Mesodermal cell (in vitro differentiated cells): ENCODE measurements around the gene KYNU.

Source experiments
- H3K27ac ChIP-seq: 2 replicates; pipeline ENCODE4 v1.7.0; 2013; ENCODE audit warnings: mild to moderate bottlenecking, low read depth, low read length, moderate library complexity; ENCODE audit not compliant: severe bottlenecking
- H3K36me3 ChIP-seq: 2 replicates; pipeline ENCODE4 v1.7.1; 2013; ENCODE audit warnings: mild to moderate bottlenecking, low read length, moderate library complexity; ENCODE audit not compliant: control insufficient read depth, insufficient read depth
- H3K4me1 ChIP-seq: one replicate; pipeline ENCODE4 v1.7.1; 2013; ENCODE audit warnings: mild to moderate bottlenecking, low read length; ENCODE audit not compliant: insufficient read depth, control insufficient read depth, poor library complexity, severe bottlenecking
- H3K4me3 ChIP-seq: 2 replicates; pipeline ENCODE4 v1.7.0; 2013; ENCODE audit warnings: low read length, control low read depth, mild to moderate bottlenecking; ENCODE audit not compliant: insufficient read depth, poor library complexity, severe bottlenecking; ENCODE audit errors: extremely low read depth
- H3K9me3 ChIP-seq: 2 replicates; pipeline ENCODE4 v1.7.1; 2013; ENCODE audit warnings: mild to moderate bottlenecking, low read length, moderate library complexity; ENCODE audit not compliant: control insufficient read depth
- WGBS, 2 experiments: methylation state at CpG; one replicate each; pipeline ENCODE4 v1.1.5; 2013; ENCODE audit warnings: missing lambda C conversion rate in 2 of 2; ENCODE audit not compliant: insufficient coverage in 2 of 2; 5-methylcytosine and 5-hydroxymethylcytosine counted together

The KYNU gene

DNA sequence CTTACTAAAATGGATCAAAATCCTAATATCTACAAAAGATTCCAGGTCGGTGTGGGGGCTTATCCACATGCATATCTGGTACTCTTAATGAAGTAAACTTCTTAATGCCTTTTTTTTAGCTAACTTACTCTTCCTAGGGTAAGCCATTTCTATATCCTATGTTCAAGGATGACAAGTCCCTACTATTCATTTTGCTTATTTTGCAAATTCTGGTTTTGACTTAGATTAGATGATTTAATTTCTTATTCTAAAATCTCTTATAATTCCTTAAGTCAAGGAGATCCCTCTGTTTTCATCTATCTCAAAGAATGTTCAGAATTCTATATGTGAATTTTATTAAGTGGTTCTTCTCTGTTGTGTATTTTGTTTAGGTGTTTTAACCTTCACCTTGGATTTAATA lies 79.7 kb downstream of the KYNU start:
- H3K4me3 ChIP-seq = no peak overlapping the region
- no CpG with 5 or more reads among the region's 1 CpG for WGBS, 2 experiments

DNA sequence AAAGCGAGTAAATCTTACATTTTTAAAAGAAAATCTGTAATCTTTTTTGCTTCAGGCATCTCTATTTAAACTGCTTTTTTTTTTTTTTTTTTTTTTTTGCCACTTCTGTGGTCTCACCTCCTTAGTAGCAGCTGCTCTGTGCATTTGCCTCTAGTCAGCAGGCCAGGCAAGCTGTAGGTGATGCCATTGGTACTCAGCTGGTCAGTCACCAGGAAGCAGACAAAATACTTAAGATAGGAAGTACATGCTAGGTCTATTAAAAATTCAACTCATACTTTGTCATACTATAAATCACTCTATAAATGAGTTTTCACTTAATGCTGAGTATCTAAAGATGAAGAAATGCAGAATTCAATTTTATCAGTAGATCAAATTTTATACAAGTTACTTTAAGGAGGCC lies 83.7 kb downstream of the KYNU start:
- peaks cover 1% of the 10 kb centered on the region for H3K4me1 ChIP-seq
- no peaks in the 10 kb centered on the region for H3K36me3 ChIP-seq
- no peaks in the 10 kb centered on the region for H3K9me3 ChIP-seq
- WGBS, 2 experiments = 50% methylated on average over 1 of the region's 1 CpG; no CpG with 5 or more reads in 1 of the 2 experiments
- H3K4me3 ChIP-seq = no peak overlapping the region
- no peak overlapping the region for H3K27ac ChIP-seq

More for the DNA sequence above, 79.7 kb downstream of the KYNU start:
- Histone ChIP-seq H3K4me1 (no peaks in the 10 kb centered on the region), H3K9me3 (no peaks in the 10 kb centered on the region), H3K36me3 (no peaks in the 10 kb centered on the region), H3K27ac (no peak overlapping the region)

DNA sequence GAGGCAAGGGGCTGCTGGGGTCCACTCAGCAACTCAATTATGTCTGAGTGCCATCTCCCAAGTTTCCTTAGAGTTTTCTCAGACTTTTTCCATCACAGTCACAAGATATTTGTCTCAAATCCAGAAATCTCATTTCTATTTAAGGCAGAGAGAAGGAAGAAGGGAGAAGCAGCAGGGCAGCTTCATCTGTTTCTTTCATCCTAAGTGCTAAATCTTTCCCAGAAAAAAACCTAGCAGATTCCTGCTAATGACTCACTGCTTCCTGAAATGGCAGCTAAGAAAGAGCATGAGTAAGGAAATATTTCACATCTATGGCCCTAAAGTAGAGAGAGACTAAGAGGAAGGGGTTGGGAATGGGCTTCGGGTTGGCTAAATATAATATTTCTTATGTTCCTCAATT lies 88.0 kb downstream of the KYNU start:
- no peaks in the 10 kb centered on the region for H3K36me3 ChIP-seq

DNA sequence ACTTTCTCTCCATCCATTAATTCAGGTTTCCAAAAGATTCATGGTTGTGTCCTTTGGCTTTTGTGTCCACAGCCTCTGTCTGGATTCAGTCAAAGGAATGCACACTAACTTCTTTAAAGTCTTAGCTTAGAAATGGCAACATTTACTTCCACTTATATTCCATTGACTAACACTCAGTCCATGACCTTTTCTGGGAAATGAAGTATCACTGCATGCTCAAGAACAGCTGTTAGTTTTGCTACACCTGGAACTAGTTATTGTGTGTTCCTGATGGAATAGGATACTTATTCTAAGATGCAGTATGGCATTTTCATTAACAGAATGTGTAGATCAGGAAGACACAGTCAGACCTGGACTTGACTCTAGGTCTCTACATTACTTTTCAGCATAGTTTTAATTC lies 88.8 kb downstream of the KYNU start:
- Histone ChIP-seq H3K4me3 (no peak overlapping the region), H3K4me1 (peaks cover 4% of the 10 kb centered on the region), H3K27ac (no peak overlapping the region), H3K36me3 (no peaks in the 10 kb centered on the region), H3K9me3 (no peaks in the 10 kb centered on the region)

More for the DNA sequence above, 88.0 kb downstream of the KYNU start:
- H3K27ac ChIP-seq = peak overlapping the region; percentile 63
- no CpG with 5 or more reads among the region's 1 CpG for WGBS, 2 experiments
- H3K9me3 ChIP-seq = no peaks in the 10 kb centered on the region
- H3K4me1 ChIP-seq = peaks cover 4% of the 10 kb centered on the region
- no peak overlapping the region for H3K4me3 ChIP-seq

DNA sequence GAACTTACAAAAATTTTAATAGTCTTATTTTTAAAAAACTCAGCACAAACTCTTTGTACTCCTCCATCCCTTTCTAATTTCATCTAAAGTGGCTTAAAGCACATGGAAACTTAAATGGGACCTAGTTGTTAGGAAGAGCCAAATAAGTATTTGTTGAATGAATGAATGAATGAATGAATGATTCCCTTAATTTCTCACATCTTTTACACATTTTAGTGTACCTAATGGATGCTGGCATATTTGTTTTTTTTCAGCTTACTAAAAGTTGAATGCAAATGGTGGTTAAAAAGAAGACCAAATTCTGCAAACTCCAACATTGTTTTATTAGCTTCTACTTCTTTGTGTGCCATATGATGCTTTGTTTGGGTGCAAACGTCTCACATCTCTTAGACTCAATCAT lies 89.6 kb downstream of the KYNU start:
- Histone ChIP-seq H3K36me3 (no peaks in the 10 kb centered on the region), H3K27ac (no peak overlapping the region), H3K4me3 (no peak overlapping the region), H3K9me3 (no peaks in the 10 kb centered on the region), H3K4me1 (peaks cover 4% of the 10 kb centered on the region)
- no CpG with 5 or more reads among the region's 1 CpG for WGBS, 2 experiments

DNA sequence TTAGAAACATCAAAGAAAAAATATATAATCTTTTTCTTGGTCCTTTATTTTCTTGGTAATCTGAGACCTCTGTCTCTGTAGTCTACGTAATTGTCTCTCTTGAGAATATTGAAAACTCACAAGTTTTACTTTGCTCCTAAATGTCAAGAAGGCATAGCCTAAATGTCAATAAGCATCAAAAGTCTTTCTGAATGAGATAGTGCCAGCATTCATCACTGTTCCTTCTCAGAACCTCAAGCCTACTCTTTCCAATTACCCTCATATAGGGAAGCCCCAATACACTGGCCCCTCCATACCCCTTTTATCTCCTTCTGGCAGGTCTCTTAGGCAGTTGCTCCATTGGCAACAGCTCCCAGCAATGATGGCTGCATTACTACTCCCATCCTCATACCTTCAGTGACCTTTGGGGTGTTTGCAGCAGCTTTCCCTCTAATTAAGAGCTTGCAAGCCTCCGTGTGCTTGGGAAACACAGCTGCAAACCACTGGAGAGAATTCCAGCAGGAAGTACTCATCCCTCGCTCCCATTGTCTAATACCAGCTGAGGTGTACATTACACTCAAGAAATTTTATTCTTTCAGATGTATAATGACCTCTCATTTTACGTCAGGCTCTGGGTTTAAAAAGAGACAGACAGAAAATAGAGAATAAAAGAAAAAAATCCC lies 95.8 kb downstream of the KYNU start:
- peaks cover 15% of the 10 kb centered on the region for H3K4me1 ChIP-seq

DNA sequence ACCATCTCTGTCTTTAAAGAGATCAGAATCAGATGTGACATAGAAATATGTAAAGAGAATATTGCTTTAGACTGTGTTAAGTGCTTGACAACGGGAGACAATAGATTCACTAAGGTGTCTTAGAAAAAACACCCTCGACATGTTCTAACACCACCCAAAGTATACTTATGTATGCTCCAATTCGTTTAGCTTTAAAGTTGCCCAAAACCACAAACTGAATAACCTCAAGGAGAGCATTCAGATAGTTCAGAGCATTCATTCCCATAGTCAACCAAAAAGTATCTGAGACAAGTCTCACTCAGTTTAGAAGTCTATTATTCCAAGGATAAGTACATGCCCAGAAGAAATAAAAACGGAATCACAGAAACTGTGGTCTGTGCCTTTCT lies 96.4 kb downstream of the KYNU start:
- peaks cover 15% of the 10 kb centered on the region for H3K4me1 ChIP-seq
- WGBS, 2 experiments = 53 to 86% methylated on average over 1 to 2 of the region's 4 CpGs
- no peaks in the 10 kb centered on the region for H3K9me3 ChIP-seq
- peak overlapping the region; percentile 78 for H3K27ac ChIP-seq
- H3K4me3 ChIP-seq = no peak overlapping the region
- H3K36me3 ChIP-seq = no peaks in the 10 kb centered on the region

More for the DNA sequence above, 95.8 kb downstream of the KYNU start:
- no peak overlapping the region for H3K27ac ChIP-seq
- 50% methylated on average over 1 of the region's 4 CpGs; no CpG with 5 or more reads in 1 of the 2 experiments for WGBS, 2 experiments
- no peaks in the 10 kb centered on the region for H3K36me3 ChIP-seq
- H3K4me3 ChIP-seq = no peak overlapping the region
- no peaks in the 10 kb centered on the region for H3K9me3 ChIP-seq

DNA sequence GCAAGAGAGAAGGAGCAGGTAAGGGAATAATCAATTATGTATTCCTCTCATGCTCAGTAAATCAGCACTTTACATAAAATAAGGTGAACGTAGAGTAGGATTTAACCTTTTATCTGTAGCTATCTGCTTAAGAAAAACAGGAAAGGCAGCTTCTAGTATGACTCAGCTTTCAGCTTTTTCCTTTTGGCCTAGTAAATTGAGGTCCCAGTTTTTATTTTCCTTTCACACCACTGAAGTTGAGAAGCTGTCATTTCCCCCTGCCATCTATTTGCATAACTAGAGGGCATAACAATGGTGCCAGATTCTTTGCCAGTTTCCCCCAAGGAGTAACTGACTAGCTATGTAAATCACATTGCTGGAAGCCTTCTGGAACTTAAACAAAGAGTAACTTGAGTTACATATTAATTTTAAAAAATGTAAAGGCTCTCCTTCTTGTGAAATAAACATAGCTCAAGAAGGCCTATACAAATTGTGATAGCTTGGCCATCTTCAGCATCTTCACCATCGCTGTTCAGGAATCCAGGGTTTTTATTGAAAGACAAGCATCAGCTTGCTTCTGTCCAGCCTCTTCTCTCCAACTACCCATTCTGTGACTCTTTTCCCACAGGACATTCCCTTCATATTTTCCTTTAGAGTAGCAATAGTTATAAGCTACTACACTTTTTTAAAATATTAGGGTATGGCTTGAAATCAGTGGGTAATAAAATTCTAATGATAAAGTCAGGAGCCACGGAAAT lies 97.0 kb downstream of the KYNU start:
- Histone ChIP-seq H3K27ac (peak overlapping the region; percentile 78), H3K9me3 (no peaks in the 10 kb centered on the region), H3K4me3 (no peak overlapping the region), H3K4me1 (peaks cover 15% of the 10 kb centered on the region), H3K36me3 (no peaks in the 10 kb centered on the region)
- WGBS, 2 experiments = 55 to 69% methylated on average over 2 of the region's 3 CpGs

DNA sequence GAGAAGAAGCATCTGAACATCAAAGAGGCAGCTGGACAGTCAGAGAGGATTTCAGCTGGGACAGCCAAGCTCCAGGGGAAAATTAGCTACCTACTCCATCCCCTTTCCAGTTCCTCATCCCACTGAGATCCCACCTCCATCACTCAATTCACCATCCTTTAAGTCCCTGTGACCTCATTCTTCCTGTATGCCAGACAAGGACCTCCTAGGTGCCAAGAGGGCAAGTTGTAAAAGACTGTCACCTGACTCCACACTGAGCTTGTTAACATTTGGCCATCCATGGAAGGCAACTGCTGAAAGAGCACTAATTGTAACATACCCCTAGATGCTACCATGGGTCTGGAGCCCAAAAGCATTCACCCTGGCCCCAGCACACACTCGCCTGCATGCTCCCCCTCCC lies 97.8 kb downstream of the KYNU start:
- Histone ChIP-seq H3K27ac (no peak overlapping the region), H3K36me3 (no peaks in the 10 kb centered on the region)
- WGBS, 2 experiments = 86% methylated on average over 1 of the region's 1 CpG; no CpG with 5 or more reads in 1 of the 2 experiments

DNA sequence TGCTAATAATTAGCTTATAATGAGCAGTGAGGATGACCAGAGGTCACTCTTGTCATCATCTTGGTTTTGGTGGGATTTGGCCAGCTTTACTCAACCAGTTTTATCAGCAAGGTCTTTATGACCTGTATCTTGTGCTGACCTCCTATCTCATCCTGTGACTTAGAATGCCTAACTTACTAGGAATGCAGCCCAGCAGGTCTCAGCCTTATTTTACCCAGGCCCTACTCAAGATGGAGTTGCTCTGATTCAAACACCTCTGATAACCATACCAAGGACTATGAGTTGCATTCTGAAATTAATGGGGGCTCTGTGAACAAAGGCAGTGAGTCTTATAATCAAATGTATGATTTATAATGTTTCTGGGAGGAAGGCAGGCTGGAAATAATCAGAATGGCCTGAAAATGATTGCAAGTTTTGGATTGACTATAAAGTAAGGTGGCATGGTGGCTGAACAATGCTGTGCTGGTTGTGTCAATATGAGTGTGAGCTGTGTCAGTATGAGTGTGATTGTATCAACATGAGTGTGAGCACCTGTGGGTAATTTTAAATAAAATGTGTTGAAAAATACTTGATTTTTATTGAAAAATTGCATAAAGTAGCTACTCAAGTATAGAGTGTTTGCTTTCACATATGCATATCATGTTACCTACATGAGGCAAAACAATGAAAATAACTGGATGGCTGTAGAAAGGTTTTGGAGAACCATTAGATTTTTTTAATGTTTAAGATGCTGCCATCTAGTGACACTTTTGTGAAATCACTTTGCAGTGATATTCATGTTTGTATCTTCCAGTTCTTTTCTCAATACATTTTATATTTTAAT lies 103.0 kb downstream of the KYNU start:
- H3K36me3 ChIP-seq = no peaks in the 10 kb centered on the region
- no peaks in the 10 kb centered on the region for H3K9me3 ChIP-seq
- peaks cover 6% of the 10 kb centered on the region for H3K4me1 ChIP-seq
- no peak overlapping the region for H3K4me3 ChIP-seq
- no peak overlapping the region for H3K27ac ChIP-seq

More for the DNA sequence above, 97.8 kb downstream of the KYNU start:
- Histone ChIP-seq H3K4me1 (peaks cover 17% of the 10 kb centered on the region), H3K9me3 (no peaks in the 10 kb centered on the region), H3K4me3 (no peak overlapping the region)
